Thyroid gland (tissue), 4 donors: ENCODE results near the gene COL23A1.

ENCODE experiments used
- POLR2A ChIP-seq, 2 donors: fragments of 450-650 bp; IDR thresholded peaks; one replicate each; pipeline ENCODE4 v1.6.1; 2017; ENCODE audit warnings: antibody characterized with exemption in 2 of 2, mild to moderate bottlenecking in 2 of 2, moderate library complexity in 1 of 2
- TF ChIP-seq, protein P1 (sequence below), 6 experiments: fragments of 200-600 bp in 3 of 6; fragments of 450-650 bp in 3 of 6; sonication (generic) in 3 of 6; IDR thresholded peaks; one replicate each; pipeline ENCODE4 v1.5.1; 2016 to 2019; ENCODE audit warnings: antibody characterized with exemption in 6 of 6, mild to moderate bottlenecking in 2 of 6, inconsistent platforms in 1 of 6, moderate library complexity in 1 of 6

DNA sequence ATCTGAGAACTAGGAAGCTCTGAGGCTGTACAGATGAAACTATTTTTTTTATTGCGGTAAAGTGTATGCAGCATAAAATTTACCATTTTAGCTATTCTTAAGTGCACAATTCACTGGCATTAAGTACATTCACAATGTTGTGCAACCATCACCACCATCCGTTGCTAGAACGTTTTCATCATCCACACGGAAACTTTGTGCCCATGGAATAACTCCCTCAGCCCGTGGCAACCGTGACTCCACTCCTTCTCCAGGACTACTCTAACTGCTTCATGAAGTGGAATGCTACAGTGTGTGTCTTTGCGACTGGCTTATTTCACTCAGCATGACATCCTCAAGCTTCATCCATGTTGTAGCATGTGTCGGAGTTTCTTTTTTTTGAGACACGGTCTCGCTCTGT is 57.1 kb downstream of the COL23A1 start:
- TF ChIP-seq, protein P1, sequence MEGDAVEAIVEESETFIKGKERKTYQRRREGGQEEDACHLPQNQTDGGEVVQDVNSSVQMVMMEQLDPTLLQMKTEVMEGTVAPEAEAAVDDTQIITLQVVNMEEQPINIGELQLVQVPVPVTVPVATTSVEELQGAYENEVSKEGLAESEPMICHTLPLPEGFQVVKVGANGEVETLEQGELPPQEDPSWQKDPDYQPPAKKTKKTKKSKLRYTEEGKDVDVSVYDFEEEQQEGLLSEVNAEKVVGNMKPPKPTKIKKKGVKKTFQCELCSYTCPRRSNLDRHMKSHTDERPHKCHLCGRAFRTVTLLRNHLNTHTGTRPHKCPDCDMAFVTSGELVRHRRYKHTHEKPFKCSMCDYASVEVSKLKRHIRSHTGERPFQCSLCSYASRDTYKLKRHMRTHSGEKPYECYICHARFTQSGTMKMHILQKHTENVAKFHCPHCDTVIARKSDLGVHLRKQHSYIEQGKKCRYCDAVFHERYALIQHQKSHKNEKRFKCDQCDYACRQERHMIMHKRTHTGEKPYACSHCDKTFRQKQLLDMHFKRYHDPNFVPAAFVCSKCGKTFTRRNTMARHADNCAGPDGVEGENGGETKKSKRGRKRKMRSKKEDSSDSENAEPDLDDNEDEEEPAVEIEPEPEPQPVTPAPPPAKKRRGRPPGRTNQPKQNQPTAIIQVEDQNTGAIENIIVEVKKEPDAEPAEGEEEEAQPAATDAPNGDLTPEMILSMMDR (IDR thresholded peaks at IDR 0.05), result no peak
- no peak for TF ChIP-seq POLR2A (IDR thresholded peaks at IDR 0.05)
